GM12878 (cell line): ENCODE measurements around the gene MYO16. TPM values are rescaled to one million over a fixed set of nuclear protein-coding genes. Genes with fewer than 3 reads are reported as not detected.

ENCODE experiments used
- ATAC-seq: fragments of 200-7000 bp; cut with Tn5 transposase; 3 replicates; pipeline ENCODE4 v1.9.1; 2020; ENCODE audit warnings: mild to moderate bottlenecking, moderate library complexity
- BruUV-seq: library from RNA; stranded (reverse); fragments of 400-500 nt; replicated peaks from 2 replicates; lab custom pipeline; 2021; lab: Mats Ljungman, UMichigan
- CTCF ChIA-PET: fragments of 300-600 bp; sonication (Branson Sonifier 250); formaldehyde crosslinking; extraction: SDS; loops from one replicate; lab custom pipeline; 2021; ENCODE audit warnings: inconsistent platforms; lab: Yijun Ruan, JAX
- POLR2A ChIA-PET: fragments of 350-600 bp; formaldehyde crosslinking; extraction: SDS; loops from one replicate; lab custom pipeline; 2021; ENCODE audit warnings: inconsistent platforms; lab: Charles Lee
- RAD21 ChIA-PET: fragments of 300-600 bp; sonication (Branson Sonifier 250); formaldehyde crosslinking; loops from one replicate; lab custom pipeline; 2023; ENCODE audit warnings: antibody characterized with exemption; ENCODE audit not compliant: unreplicated experiment; lab: Charles Lee
- SMC1A ChIA-PET: fragments of 300-600 bp; sonication (Branson Sonifier 250); formaldehyde crosslinking; loops from one replicate; lab custom pipeline; 2023; ENCODE audit not compliant: unreplicated experiment, uncharacterized antibody; lab: Charles Lee
- DNase-seq: peaks from one replicate; pipeline ENCODE4 v3.0.0-alpha.2; 2011; ENCODE audit warnings: low read depth, low spot score
- FAIRE-seq: peaks from 3 replicates; lab custom pipeline; 2011; peaks lifted over from hg19 to GRCh38; lab: Jason Lieb, UNC
- H2AFZ ChIP-seq: 2 replicates; pipeline ENCODE4 v1.6.0; 2011; ENCODE audit warnings: low read depth, low read length, control low read depth; ENCODE audit not compliant: control insufficient read depth
- H3K27ac ChIP-seq: 2 replicates; pipeline ENCODE4 v1.5.1; 2011; ENCODE audit warnings: control low read depth; ENCODE audit not compliant: control insufficient read depth, insufficient read depth
- H3K27me3 ChIP-seq, 2 experiments: replicated peaks in 1 of 2; 2 replicates each; pipeline versions ENCODE4 v1.6.0 to v1.6.1; 2011; ENCODE audit warnings: low read length in 1 of 2; ENCODE audit not compliant: control insufficient read depth in 2 of 2, insufficient read depth in 2 of 2
- H3K36me3 ChIP-seq, 2 experiments: 2 replicates each; pipeline ENCODE4 v1.5.1; 2011; ENCODE audit warnings: low read length in 1 of 2; ENCODE audit not compliant: control insufficient read depth in 2 of 2, insufficient read depth in 2 of 2
- H3K4me1 ChIP-seq: 2 replicates; pipeline ENCODE4 v1.6.1; 2011; ENCODE audit warnings: mild to moderate bottlenecking, low read length, moderate library complexity, mixed read lengths; ENCODE audit not compliant: control insufficient read depth, insufficient read depth
- H3K4me2 ChIP-seq: 2 replicates; pipeline ENCODE4 v1.6.0; 2011; ENCODE audit warnings: control low read depth; ENCODE audit not compliant: control insufficient read depth, insufficient read depth
- H3K4me3 ChIP-seq: fragments of 200-600 bp; sonication (generic); 2 replicates; pipeline ENCODE4 v1.5.1; 2016
- H3K79me2 ChIP-seq: 2 replicates; pipeline ENCODE4 v1.6.0; 2011; ENCODE audit warnings: low read length; ENCODE audit not compliant: control insufficient read depth, insufficient read depth
- H3K9ac ChIP-seq: 2 replicates; pipeline ENCODE4 v1.8.0; 2011; ENCODE audit warnings: low read length, control low read depth, mixed read lengths; ENCODE audit not compliant: control insufficient read depth, insufficient read depth
- H3K9me3 ChIP-seq: replicated peaks from 3 replicates; pipeline ENCODE4 v1.5.1; 2011; ENCODE audit warnings: mild to moderate bottlenecking, low read length; ENCODE audit not compliant: control insufficient read depth, insufficient read depth
- H4K20me1 ChIP-seq: 2 replicates; pipeline ENCODE4 v1.6.0; 2011; ENCODE audit not compliant: control insufficient read depth, insufficient read depth
- CHD1 ChIP-seq: IDR thresholded peaks from 2 replicates; pipeline ENCODE4 v1.6.1; 2012; ENCODE audit warnings: low read depth, low read length, improper control_type of control experiment
- DPF2 ChIP-seq: fragments of 450-650 bp; IDR thresholded peaks from 2 replicates; pipeline ENCODE4 v1.6.1; 2017; ENCODE audit warnings: mild to moderate bottlenecking
- EED ChIP-seq: sonication (generic); IDR thresholded peaks from 2 replicates; pipeline ENCODE4 v1.6.1; 2016; ENCODE audit warnings: antibody characterized with exemption, low read depth
- ESRRA ChIP-seq: IDR thresholded peaks from 2 replicates; pipeline ENCODE4 v1.6.1; 2012; ENCODE audit warnings: mild to moderate bottlenecking, low read length, improper control_type of control experiment
- EZH2 ChIP-seq: IDR thresholded peaks from 2 replicates; pipeline ENCODE4 v1.6.1; 2012; ENCODE audit warnings: low read depth, mild to moderate bottlenecking, control low read depth, inconsistent platforms, low read length, borderline replicate concordance; ENCODE audit not compliant: control insufficient read depth
- GABPA ChIP-seq: IDR thresholded peaks from 2 replicates; pipeline ENCODE4 v1.6.1; 2014; ENCODE audit warnings: antibody characterized with exemption, low read depth, mild to moderate bottlenecking, inconsistent platforms
- HCFC1 ChIP-seq: fragments of 150-350 bp; IDR thresholded peaks from 2 replicates; pipeline ENCODE4 v1.6.1; 2014; ENCODE audit warnings: low read length
- IKZF2 ChIP-seq, 2 experiments: fragments of 450-650 bp; IDR thresholded peaks; 2 replicates each; pipeline ENCODE4 v1.6.1; 2017; ENCODE audit warnings: mild to moderate bottlenecking in 2 of 2, moderate library complexity in 2 of 2
- KAT2A ChIP-seq: conservative IDR thresholded peaks from 2 replicates; pipeline ENCODE4 v1.6.1; 2011; ENCODE audit warnings: low read depth, low read length; ENCODE audit not compliant: control insufficient read depth
- LARP7 ChIP-seq: fragments of 450-650 bp; IDR thresholded peaks from 2 replicates; pipeline ENCODE4 v1.6.1; 2017; ENCODE audit warnings: mild to moderate bottlenecking
- SIN3A ChIP-seq: IDR thresholded peaks from 2 replicates; pipeline ENCODE4 v1.6.1; 2012; ENCODE audit warnings: low read depth, low read length, improper control_type of control experiment
- SIX5 ChIP-seq: IDR thresholded peaks from 2 replicates; pipeline ENCODE4 v1.6.1; 2011; ENCODE audit warnings: mild to moderate bottlenecking, low read depth, low read length, moderate library complexity; ENCODE audit not compliant: severe bottlenecking
- WGBS: methylation state at CpG from one replicate; pipeline ENCODE4 v1.1.6; 2016; ENCODE audit warnings: low lambda C conversion rate; ENCODE audit not compliant: insufficient replicate concordance, insufficient coverage; ENCODE audit errors: missing lambda C conversion rate; 5-methylcytosine and 5-hydroxymethylcytosine counted together
- in situ Hi-C: fragments of 300-500 bp; cut with MboI; formaldehyde crosslinking; loops from 9 replicates; pipeline ENCODE4 v1.14.3; 2018; ENCODE audit warnings: mixed read lengths
- intact Hi-C: fragments of 100-400 bp; cut with micrococcal nuclease; formaldehyde crosslinking; loops from one replicate; pipeline ENCODE4 v1.14.2; 2022; ENCODE audit not compliant: unreplicated experiment
- polyA plus RNA-seq, 11 experiments: library from polyadenylated mRNA; depleted of rRNA in 4 of 11; unstranded in 6 of 11; stranded (reverse) in 5 of 11; fragments of >200 nt; fragmentation: Nextera tagmentation in 4 of 11; fragmentation: Illumina TruSeq in 1 of 11; extraction: Ambion mirVana in 4 of 11; extraction: Trizol in 1 of 11; gene quantifications; 1 replicate in 1 of 11; 2 replicates in 10 of 11; pipeline versions ENCODE4 v1.2.1 to v1.2.3, GENCODE V29; 2011 to 2016; ENCODE audit warnings: inconsistent platforms in 2 of 11, missing spikeins in 2 of 11, low read depth in 1 of 11
- total RNA-seq, 4 experiments: library from RNA; depleted of rRNA in 3 of 4; stranded (reverse); fragments of >200 nt in 3 of 4; fragmentation: Illumina TruSeq in 1 of 4; extraction: Trizol in 1 of 4; gene quantifications; 2 replicates each; pipeline versions ENCODE4 v1.2.1 to v1.2.3, GENCODE V29; 2013 to 2021
- TF ChIP-seq, protein P1 (sequence below): IDR thresholded peaks from 2 replicates; pipeline ENCODE4 v1.6.1; 2011; ENCODE audit warnings: borderline replicate concordance, low read depth, mild to moderate bottlenecking, moderate library complexity, low read length; ENCODE audit not compliant: insufficient read depth, poor library complexity, severe bottlenecking
- TF ChIP-seq, protein P2 (sequence below): fragments of 450-650 bp; IDR thresholded peaks from 2 replicates; pipeline ENCODE4 v1.6.1; 2017; ENCODE audit warnings: mild to moderate bottlenecking, low read depth, inconsistent platforms; ENCODE audit not compliant: poor library complexity, severe bottlenecking
- TF ChIP-seq, protein P3 (sequence below): IDR thresholded peaks from 2 replicates; pipeline ENCODE4 v1.6.1; 2011; ENCODE audit warnings: borderline replicate concordance, low read depth, mild to moderate bottlenecking, moderate library complexity, mixed read lengths, low read length; ENCODE audit not compliant: insufficient read depth; ENCODE audit errors: extremely low read length
- TF ChIP-seq, protein P4 (sequence below): fragments of 450-650 bp; IDR thresholded peaks from 2 replicates; pipeline ENCODE4 v1.6.1; 2016; ENCODE audit warnings: mild to moderate bottlenecking, moderate library complexity, borderline replicate concordance

Gene MYO16
- total and polyA plus RNA-seq, 10 of the 15 experiments (the other 5 are each of a cell fraction or from before 2014, with no cell fraction given), result under 0.01 to 1.7 (median 0.05) TPM; not detected in 4

DNA sequence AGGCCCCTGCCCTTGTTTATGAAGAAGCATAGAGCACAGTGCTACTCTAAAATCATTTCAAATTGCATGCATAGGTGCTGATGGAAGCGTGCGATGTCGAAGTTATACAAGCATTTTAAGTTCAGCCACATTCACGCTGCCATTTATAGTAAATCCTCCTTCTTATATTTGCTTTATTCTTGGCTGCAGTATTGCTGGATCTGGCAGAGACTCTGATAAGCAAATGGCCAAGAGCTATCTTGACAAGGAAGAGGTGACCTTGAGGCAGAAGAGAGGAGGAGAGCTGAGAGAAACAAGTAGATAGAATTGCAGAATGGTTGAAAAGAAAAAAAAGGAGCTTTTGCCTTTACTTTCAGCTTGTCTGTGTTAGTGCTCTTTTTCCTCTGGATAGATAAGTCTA is 18.9 kb upstream of the MYO16 start:
- in situ Hi-C loops, result no loop called here
- no TSS peak for BruUV-seq
- Histone ChIP-seq H4K20me1 (no peaks in the 10 kb centered on the region), H3K79me2 (no peaks in the 10 kb centered on the region), H3K9ac (no peak overlapping the region), H3K9me3 (no peaks in the 10 kb centered on the region; the same call in 2 of the 3 replicates), H3K4me3 (no peak overlapping the region), H3K27ac (no peak overlapping the region), H3K4me2 (no peak overlapping the region), H3K36me3 (no peaks in the 10 kb centered on the region)
- CTCF ChIA-PET, result interaction anchor here (0.8 to 5.8 kb wide), 6 partner anchors 10 to 285 kb away, joined by 3 to 41 read pairs (median 4); partner anchors contain the start of gene MYO16
- WGBS, result 84% methylated on average over 4 of the region's 4 CpGs
- DNase-seq, result no peak
- POLR2A ChIA-PET, result no interaction called here
- SMC1A ChIA-PET, result interaction anchor here (0.5 to 4.3 kb wide), 4 partner anchors 14 to 285 kb away, joined by 3 to 16 read pairs (median 8); no protein-coding TSS in a partner anchor
- ATAC-seq, result no peak
- intact Hi-C loops, result no loop called here
- RAD21 ChIA-PET, result interaction anchor here (1.1 to 1.3 kb wide), 2 partner anchors 36 to 285 kb away, joined by 4 to 5 read pairs; no protein-coding TSS in a partner anchor
- FAIRE-seq, result no peak
- TF ChIP-seq, protein P1, sequence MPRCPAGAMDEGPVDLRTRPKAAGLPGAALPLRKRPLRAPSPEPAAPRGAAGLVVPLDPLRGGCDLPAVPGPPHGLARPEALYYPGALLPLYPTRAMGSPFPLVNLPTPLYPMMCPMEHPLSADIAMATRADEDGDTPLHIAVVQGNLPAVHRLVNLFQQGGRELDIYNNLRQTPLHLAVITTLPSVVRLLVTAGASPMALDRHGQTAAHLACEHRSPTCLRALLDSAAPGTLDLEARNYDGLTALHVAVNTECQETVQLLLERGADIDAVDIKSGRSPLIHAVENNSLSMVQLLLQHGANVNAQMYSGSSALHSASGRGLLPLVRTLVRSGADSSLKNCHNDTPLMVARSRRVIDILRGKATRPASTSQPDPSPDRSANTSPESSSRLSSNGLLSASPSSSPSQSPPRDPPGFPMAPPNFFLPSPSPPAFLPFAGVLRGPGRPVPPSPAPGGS, result no peak
- TF ChIP-seq EZH2 (no peak), EED (no peak), SIX5 (no peak), LARP7 (no peak), GABPA (no peak), CHD1 (no peak), IKZF2 (IDR thresholded peaks at IDR 0.05) (no peak), KAT2A (no peak), HCFC1 (no peak), SIN3A (no peak), ESRRA (no peak), DPF2 (no peak)
- TF ChIP-seq, protein P2, sequence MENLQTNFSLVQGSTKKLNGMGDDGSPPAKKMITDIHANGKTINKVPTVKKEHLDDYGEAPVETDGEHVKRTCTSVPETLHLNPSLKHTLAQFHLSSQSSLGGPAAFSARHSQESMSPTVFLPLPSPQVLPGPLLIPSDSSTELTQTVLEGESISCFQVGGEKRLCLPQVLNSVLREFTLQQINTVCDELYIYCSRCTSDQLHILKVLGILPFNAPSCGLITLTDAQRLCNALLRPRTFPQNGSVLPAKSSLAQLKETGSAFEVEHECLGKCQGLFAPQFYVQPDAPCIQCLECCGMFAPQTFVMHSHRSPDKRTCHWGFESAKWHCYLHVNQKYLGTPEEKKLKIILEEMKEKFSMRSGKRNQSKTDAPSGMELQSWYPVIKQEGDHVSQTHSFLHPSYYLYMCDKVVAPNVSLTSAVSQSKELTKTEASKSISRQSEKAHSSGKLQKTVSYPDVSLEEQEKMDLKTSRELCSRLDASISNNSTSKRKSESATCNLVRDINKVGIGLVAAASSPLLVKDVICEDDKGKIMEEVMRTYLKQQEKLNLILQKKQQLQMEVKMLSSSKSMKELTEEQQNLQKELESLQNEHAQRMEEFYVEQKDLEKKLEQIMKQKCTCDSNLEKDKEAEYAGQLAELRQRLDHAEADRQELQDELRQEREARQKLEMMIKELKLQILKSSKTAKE, result no peak
- TF ChIP-seq, protein P3, sequence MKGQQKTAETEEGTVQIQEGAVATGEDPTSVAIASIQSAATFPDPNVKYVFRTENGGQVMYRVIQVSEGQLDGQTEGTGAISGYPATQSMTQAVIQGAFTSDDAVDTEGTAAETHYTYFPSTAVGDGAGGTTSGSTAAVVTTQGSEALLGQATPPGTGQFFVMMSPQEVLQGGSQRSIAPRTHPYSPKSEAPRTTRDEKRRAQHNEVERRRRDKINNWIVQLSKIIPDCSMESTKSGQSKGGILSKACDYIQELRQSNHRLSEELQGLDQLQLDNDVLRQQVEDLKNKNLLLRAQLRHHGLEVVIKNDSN, result no peak
- TF ChIP-seq, protein P4, sequence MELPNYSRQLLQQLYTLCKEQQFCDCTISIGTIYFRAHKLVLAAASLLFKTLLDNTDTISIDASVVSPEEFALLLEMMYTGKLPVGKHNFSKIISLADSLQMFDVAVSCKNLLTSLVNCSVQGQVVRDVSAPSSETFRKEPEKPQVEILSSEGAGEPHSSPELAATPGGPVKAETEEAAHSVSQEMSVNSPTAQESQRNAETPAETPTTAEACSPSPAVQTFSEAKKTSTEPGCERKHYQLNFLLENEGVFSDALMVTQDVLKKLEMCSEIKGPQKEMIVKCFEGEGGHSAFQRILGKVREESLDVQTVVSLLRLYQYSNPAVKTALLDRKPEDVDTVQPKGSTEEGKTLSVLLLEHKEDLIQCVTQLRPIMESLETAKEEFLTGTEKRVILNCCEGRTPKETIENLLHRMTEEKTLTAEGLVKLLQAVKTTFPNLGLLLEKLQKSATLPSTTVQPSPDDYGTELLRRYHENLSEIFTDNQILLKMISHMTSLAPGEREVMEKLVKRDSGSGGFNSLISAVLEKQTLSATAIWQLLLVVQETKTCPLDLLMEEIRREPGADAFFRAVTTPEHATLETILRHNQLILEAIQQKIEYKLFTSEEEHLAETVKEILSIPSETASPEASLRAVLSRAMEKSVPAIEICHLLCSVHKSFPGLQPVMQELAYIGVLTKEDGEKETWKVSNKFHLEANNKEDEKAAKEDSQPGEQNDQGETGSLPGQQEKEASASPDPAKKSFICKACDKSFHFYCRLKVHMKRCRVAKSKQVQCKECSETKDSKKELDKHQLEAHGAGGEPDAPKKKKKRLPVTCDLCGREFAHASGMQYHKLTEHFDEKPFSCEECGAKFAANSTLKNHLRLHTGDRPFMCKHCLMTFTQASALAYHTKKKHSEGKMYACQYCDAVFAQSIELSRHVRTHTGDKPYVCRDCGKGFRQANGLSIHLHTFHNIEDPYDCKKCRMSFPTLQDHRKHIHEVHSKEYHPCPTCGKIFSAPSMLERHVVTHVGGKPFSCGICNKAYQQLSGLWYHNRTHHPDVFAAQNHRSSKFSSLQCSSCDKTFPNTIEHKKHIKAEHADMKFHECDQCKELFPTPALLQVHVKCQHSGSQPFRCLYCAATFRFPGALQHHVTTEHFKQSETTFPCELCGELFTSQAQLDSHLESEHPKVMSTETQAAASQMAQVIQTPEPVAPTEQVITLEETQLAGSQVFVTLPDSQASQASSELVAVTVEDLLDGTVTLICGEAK, result no peak
- TF ChIP-seq, all 136 proteins: peak for 0
- H3K27me3 ChIP-seq, result no peaks in the 10 kb centered on the region
- H2AFZ ChIP-seq, result no peak overlapping the region
- H3K4me1 ChIP-seq, result no peaks in the 10 kb centered on the region
